GM12878 (cell line): ENCODE results near the gene DSG2. TPM values are rescaled to one million over a fixed set of nuclear protein-coding genes. Genes with fewer than 3 reads are reported as not detected.

Source experiments
- ATAC-seq: fragments of 200-7000 bp; cut with Tn5 transposase; 3 replicates; pipeline ENCODE4 v1.9.1; 2020; ENCODE audit warnings: mild to moderate bottlenecking, moderate library complexity
- BruUV-seq: library from RNA; stranded (reverse); fragments of 400-500 nt; replicated peaks from 2 replicates; lab custom pipeline; 2021; lab: Mats Ljungman, UMichigan
- CTCF ChIA-PET: fragments of 300-600 bp; sonication (Branson Sonifier 250); formaldehyde crosslinking; extraction: SDS; loops from one replicate; lab custom pipeline; 2021; ENCODE audit warnings: inconsistent platforms; lab: Yijun Ruan, JAX
- POLR2A ChIA-PET: fragments of 350-600 bp; formaldehyde crosslinking; extraction: SDS; loops from one replicate; lab custom pipeline; 2021; ENCODE audit warnings: inconsistent platforms; lab: Charles Lee
- RAD21 ChIA-PET: fragments of 300-600 bp; sonication (Branson Sonifier 250); formaldehyde crosslinking; loops from one replicate; lab custom pipeline; 2023; ENCODE audit warnings: antibody characterized with exemption; ENCODE audit not compliant: unreplicated experiment; lab: Charles Lee
- SMC1A ChIA-PET: fragments of 300-600 bp; sonication (Branson Sonifier 250); formaldehyde crosslinking; loops from one replicate; lab custom pipeline; 2023; ENCODE audit not compliant: unreplicated experiment, uncharacterized antibody; lab: Charles Lee
- DNase-seq: peaks from one replicate; pipeline ENCODE4 v3.0.0-alpha.2; 2011; ENCODE audit warnings: low read depth, low spot score
- FAIRE-seq: peaks from 3 replicates; lab custom pipeline; 2011; peaks lifted over from hg19 to GRCh38; lab: Jason Lieb, UNC
- H2AFZ ChIP-seq: 2 replicates; pipeline ENCODE4 v1.6.0; 2011; ENCODE audit warnings: low read depth, low read length, control low read depth; ENCODE audit not compliant: control insufficient read depth
- H3K27ac ChIP-seq: 2 replicates; pipeline ENCODE4 v1.5.1; 2011; ENCODE audit warnings: control low read depth; ENCODE audit not compliant: control insufficient read depth, insufficient read depth
- H3K27me3 ChIP-seq, 2 experiments: replicated peaks in 1 of 2; 2 replicates each; pipeline versions ENCODE4 v1.6.0 to v1.6.1; 2011; ENCODE audit warnings: low read length in 1 of 2; ENCODE audit not compliant: control insufficient read depth in 2 of 2, insufficient read depth in 2 of 2
- H3K36me3 ChIP-seq, 2 experiments: 2 replicates each; pipeline ENCODE4 v1.5.1; 2011; ENCODE audit warnings: low read length in 1 of 2; ENCODE audit not compliant: control insufficient read depth in 2 of 2, insufficient read depth in 2 of 2
- H3K4me1 ChIP-seq: 2 replicates; pipeline ENCODE4 v1.6.1; 2011; ENCODE audit warnings: mild to moderate bottlenecking, low read length, moderate library complexity, mixed read lengths; ENCODE audit not compliant: control insufficient read depth, insufficient read depth
- H3K4me2 ChIP-seq: 2 replicates; pipeline ENCODE4 v1.6.0; 2011; ENCODE audit warnings: control low read depth; ENCODE audit not compliant: control insufficient read depth, insufficient read depth
- H3K4me3 ChIP-seq: fragments of 200-600 bp; sonication (generic); 2 replicates; pipeline ENCODE4 v1.5.1; 2016
- H3K79me2 ChIP-seq: 2 replicates; pipeline ENCODE4 v1.6.0; 2011; ENCODE audit warnings: low read length; ENCODE audit not compliant: control insufficient read depth, insufficient read depth
- H3K9ac ChIP-seq: 2 replicates; pipeline ENCODE4 v1.8.0; 2011; ENCODE audit warnings: low read length, control low read depth, mixed read lengths; ENCODE audit not compliant: control insufficient read depth, insufficient read depth
- H3K9me3 ChIP-seq: replicated peaks from 3 replicates; pipeline ENCODE4 v1.5.1; 2011; ENCODE audit warnings: mild to moderate bottlenecking, low read length; ENCODE audit not compliant: control insufficient read depth, insufficient read depth
- H4K20me1 ChIP-seq: 2 replicates; pipeline ENCODE4 v1.6.0; 2011; ENCODE audit not compliant: control insufficient read depth, insufficient read depth
- ATF7 ChIP-seq: fragments of 450-650 bp; IDR thresholded peaks from 2 replicates; pipeline ENCODE4 v1.6.1; 2016; ENCODE audit warnings: low read depth, mild to moderate bottlenecking
- BHLHE40 ChIP-seq, 2 experiments: fragments of 450-650 bp in 1 of 2; IDR thresholded peaks; 2 replicates each; pipeline ENCODE4 v1.6.1; 2011 to 2017; ENCODE audit warnings: low read depth in 2 of 2, borderline replicate concordance in 1 of 2, improper control_type of control experiment in 1 of 2, low read length in 1 of 2, mild to moderate bottlenecking in 1 of 2
- CREB1 ChIP-seq: IDR thresholded peaks from 2 replicates; pipeline ENCODE4 v1.6.1; 2012; ENCODE audit warnings: low read depth, mild to moderate bottlenecking, inconsistent platforms
- GABPA ChIP-seq: IDR thresholded peaks from 2 replicates; pipeline ENCODE4 v1.6.1; 2014; ENCODE audit warnings: antibody characterized with exemption, low read depth, mild to moderate bottlenecking, inconsistent platforms
- HCFC1 ChIP-seq: fragments of 150-350 bp; IDR thresholded peaks from 2 replicates; pipeline ENCODE4 v1.6.1; 2014; ENCODE audit warnings: low read length
- PAX5 ChIP-seq: IDR thresholded peaks from 2 replicates; pipeline ENCODE4 v1.6.1; 2011; ENCODE audit warnings: low read depth, low read length, borderline replicate concordance
- POU2F2 ChIP-seq: IDR thresholded peaks from 3 replicates; pipeline ENCODE4 v1.6.1; 2011; ENCODE audit warnings: low read depth, mild to moderate bottlenecking, low read length, borderline replicate concordance
- RCOR1 ChIP-seq: conservative IDR thresholded peaks from 2 replicates; pipeline ENCODE4 v1.6.1; 2012; ENCODE audit warnings: low read depth, low read length, improper control_type of control experiment
- STAT1 ChIP-seq: fragments of 450-650 bp; conservative IDR thresholded peaks from 2 replicates; pipeline ENCODE4 v1.6.1; 2014; ENCODE audit warnings: antibody characterized with exemption, mild to moderate bottlenecking
- WRNIP1 ChIP-seq: IDR thresholded peaks from 2 replicates; pipeline ENCODE4 v1.6.1; 2011; ENCODE audit warnings: low read depth, low read length, improper control_type of control experiment, borderline replicate concordance
- YBX1 ChIP-seq: fragments of 450-650 bp; IDR thresholded peaks from 2 replicates; pipeline ENCODE4 v1.6.1; 2016; ENCODE audit warnings: antibody characterized with exemption
- ZNF207 ChIP-seq: fragments of 450-650 bp; IDR thresholded peaks from 2 replicates; pipeline ENCODE4 v1.6.1; 2014; ENCODE audit warnings: antibody characterized with exemption, mild to moderate bottlenecking, borderline replicate concordance
- ZSCAN29 ChIP-seq: fragments of 450-650 bp; IDR thresholded peaks from 2 replicates; pipeline ENCODE4 v1.6.1; 2017; ENCODE audit warnings: mild to moderate bottlenecking, moderate library complexity
- in situ Hi-C: fragments of 300-500 bp; cut with MboI; formaldehyde crosslinking; loops from 9 replicates; pipeline ENCODE4 v1.14.3; 2018; ENCODE audit warnings: mixed read lengths
- intact Hi-C: fragments of 100-400 bp; cut with micrococcal nuclease; formaldehyde crosslinking; loops from one replicate; pipeline ENCODE4 v1.14.2; 2022; ENCODE audit not compliant: unreplicated experiment
- polyA plus RNA-seq, 11 experiments: library from polyadenylated mRNA; depleted of rRNA in 4 of 11; unstranded in 6 of 11; stranded (reverse) in 5 of 11; fragments of >200 nt; fragmentation: Nextera tagmentation in 4 of 11; fragmentation: Illumina TruSeq in 1 of 11; extraction: Ambion mirVana in 4 of 11; extraction: Trizol in 1 of 11; gene quantifications; 1 replicate in 1 of 11; 2 replicates in 10 of 11; pipeline versions ENCODE4 v1.2.1 to v1.2.3, GENCODE V29; 2011 to 2016; ENCODE audit warnings: inconsistent platforms in 2 of 11, missing spikeins in 2 of 11, low read depth in 1 of 11
- total RNA-seq, 4 experiments: library from RNA; depleted of rRNA in 3 of 4; stranded (reverse); fragments of >200 nt in 3 of 4; fragmentation: Illumina TruSeq in 1 of 4; extraction: Trizol in 1 of 4; gene quantifications; 2 replicates each; pipeline versions ENCODE4 v1.2.1 to v1.2.3, GENCODE V29; 2013 to 2021
- TF ChIP-seq, protein P1 (sequence below): IDR thresholded peaks from 2 replicates; pipeline ENCODE4 v1.6.1; 2012; ENCODE audit warnings: mild to moderate bottlenecking, low read depth, low read length
- TF ChIP-seq, protein P2 (sequence below): fragments of 450-650 bp; IDR thresholded peaks from 2 replicates; pipeline ENCODE4 v1.6.1; 2017; ENCODE audit warnings: low read depth, mild to moderate bottlenecking, moderate library complexity

DSG2 gene
- total and polyA plus RNA-seq, 10 of the 15 experiments (the other 5 are each of a cell fraction or from before 2014, with no cell fraction given): 11.7 to 46.2 (median 28.0) TPM

DNA sequence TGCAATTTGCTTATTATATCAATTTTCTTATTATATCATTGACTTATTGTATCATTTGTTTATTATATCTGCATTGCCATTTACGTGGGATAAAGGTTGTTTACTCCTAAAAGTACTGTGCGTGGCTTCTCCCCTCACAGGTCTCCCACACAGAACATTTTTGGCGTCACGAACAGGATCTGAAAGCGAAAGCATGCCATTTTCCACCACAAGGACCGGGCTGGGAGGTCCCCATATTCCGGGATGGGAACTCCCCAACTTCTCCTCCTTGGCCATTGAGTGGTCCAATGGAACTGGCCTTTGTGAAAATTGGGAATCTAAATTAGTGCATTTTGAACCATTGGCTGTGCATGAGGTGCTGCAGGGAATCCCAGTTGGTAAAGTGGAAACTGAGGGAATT is 4.8 kb upstream of the DSG2 start (continued):
- TF ChIP-seq ATF7: peak; percentile 20; the same call in 1 of the 2 replicates
- TF ChIP-seq BHLHE40 (IDR thresholded peaks at IDR 0.05; ENCODE audit: borderline replicate concordance in 1 of 2, low read depth in 2 of 2, low read length in 1 of 2): peak in 1 of 2 experiments; percentile 41; a peak in 1 of 4 replicates

DNA sequence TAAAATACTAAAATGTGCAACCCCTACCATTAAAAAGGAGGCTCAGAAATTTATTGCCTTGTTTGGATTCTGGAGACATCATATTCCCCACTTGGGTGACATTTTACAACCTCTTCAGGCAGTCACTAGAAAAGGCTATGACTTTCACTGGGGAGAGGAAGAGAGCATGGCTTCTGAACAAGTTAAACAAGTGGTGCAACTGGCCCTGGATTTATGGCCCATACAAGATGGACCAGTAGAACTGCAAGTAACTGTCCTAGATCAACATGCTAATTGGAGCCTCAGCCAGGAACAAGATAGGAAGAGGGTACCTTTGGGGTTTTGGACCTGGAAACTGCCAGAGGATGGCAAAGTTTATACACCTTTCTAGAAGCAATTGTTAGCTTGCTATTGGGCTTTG is 4.0 kb upstream of the DSG2 start:
- BruUV-seq: no TSS peak
- Histone ChIP-seq H3K4me3 (no peak overlapping the region), H3K4me2 (no peak overlapping the region), H3K79me2 (peaks cover 6% of the 10 kb centered on the region), H3K4me1 (peaks cover 7% of the 10 kb centered on the region), H2AFZ (no peak overlapping the region), H3K27me3 (no peaks in the 10 kb centered on the region), H3K27ac (no peak overlapping the region), H3K9ac (no peak overlapping the region), H3K9me3 (no peaks in the 10 kb centered on the region; the same call in 2 of the 3 replicates), H4K20me1 (no peaks in the 10 kb centered on the region), H3K36me3 (no peaks in the 10 kb centered on the region)
- DNase-seq (no peak), FAIRE-seq (no peak), ATAC-seq (no peak)
- intact Hi-C loops: loop anchor here (10.0 kb wide), 1 partner anchor 259 kb away; no protein-coding TSS in a partner anchor
- CTCF ChIA-PET: interaction anchor here (0.6 to 1.0 kb wide), 3 partner anchors 20 to 218 kb away, joined by 3 read pairs; no protein-coding TSS in a partner anchor
- SMC1A ChIA-PET: interaction anchor here (1.1 to 3.1 kb wide), 5 partner anchors 9 to 186 kb away, joined by 3 to 10 read pairs (median 4); no protein-coding TSS in a partner anchor
- RAD21 ChIA-PET: no interaction called here
- POLR2A ChIA-PET: no interaction called here
- TF ChIP-seq YBX1 (no peak), CREB1 (no peak), STAT1 (no peak), HCFC1 (no peak), GABPA (no peak), PAX5 (no peak), RCOR1 (no peak), ZNF207 (no peak), POU2F2 (no peak), ZSCAN29 (no peak), WRNIP1 (no peak)
- TF ChIP-seq, protein P1, sequence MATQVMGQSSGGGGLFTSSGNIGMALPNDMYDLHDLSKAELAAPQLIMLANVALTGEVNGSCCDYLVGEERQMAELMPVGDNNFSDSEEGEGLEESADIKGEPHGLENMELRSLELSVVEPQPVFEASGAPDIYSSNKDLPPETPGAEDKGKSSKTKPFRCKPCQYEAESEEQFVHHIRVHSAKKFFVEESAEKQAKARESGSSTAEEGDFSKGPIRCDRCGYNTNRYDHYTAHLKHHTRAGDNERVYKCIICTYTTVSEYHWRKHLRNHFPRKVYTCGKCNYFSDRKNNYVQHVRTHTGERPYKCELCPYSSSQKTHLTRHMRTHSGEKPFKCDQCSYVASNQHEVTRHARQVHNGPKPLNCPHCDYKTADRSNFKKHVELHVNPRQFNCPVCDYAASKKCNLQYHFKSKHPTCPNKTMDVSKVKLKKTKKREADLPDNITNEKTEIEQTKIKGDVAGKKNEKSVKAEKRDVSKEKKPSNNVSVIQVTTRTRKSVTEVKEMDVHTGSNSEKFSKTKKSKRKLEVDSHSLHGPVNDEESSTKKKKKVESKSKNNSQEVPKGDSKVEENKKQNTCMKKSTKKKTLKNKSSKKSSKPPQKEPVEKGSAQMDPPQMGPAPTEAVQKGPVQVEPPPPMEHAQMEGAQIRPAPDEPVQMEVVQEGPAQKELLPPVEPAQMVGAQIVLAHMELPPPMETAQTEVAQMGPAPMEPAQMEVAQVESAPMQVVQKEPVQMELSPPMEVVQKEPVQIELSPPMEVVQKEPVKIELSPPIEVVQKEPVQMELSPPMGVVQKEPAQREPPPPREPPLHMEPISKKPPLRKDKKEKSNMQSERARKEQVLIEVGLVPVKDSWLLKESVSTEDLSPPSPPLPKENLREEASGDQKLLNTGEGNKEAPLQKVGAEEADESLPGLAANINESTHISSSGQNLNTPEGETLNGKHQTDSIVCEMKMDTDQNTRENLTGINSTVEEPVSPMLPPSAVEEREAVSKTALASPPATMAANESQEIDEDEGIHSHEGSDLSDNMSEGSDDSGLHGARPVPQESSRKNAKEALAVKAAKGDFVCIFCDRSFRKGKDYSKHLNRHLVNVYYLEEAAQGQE: no peak
- TF ChIP-seq, protein P2, sequence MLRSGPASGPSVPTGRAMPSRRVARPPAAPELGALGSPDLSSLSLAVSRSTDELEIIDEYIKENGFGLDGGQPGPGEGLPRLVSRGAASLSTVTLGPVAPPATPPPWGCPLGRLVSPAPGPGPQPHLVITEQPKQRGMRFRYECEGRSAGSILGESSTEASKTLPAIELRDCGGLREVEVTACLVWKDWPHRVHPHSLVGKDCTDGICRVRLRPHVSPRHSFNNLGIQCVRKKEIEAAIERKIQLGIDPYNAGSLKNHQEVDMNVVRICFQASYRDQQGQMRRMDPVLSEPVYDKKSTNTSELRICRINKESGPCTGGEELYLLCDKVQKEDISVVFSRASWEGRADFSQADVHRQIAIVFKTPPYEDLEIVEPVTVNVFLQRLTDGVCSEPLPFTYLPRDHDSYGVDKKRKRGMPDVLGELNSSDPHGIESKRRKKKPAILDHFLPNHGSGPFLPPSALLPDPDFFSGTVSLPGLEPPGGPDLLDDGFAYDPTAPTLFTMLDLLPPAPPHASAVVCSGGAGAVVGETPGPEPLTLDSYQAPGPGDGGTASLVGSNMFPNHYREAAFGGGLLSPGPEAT: no peak
- TF ChIP-seq, all 136 proteins: peak for 0
- in situ Hi-C loops: no loop called here
